ENCODE results near the gene MED13.

- TF ChIP-seq CTCF (IDR thresholded peaks at IDR 0.05), result no peak
- no peak for TF ChIP-seq POLR2A (IDR thresholded peaks at IDR 0.05)
These were observed 91.0 kb downstream of the MED13 start for GRCh38 chr17:61974115-61974514.
